ENCODE measurements around the gene MRPL43.

MRPL43 gene

GRCh38 chr10:101029520-101030295 lies 42.4 kb upstream of the MRPL43 start:
- Histone ChIP-seq H3K4me1 (ENCODE audit: control insufficient read depth, low read depth, low read length) (peaks cover 22% of the 10 kb centered on the region), H3K36me3 (ENCODE audit: control insufficient read depth, low read depth, low read length) (no peaks in the 10 kb centered on the region), H3K9me3 (ENCODE audit: control insufficient read depth, low read depth, low read length) (no peaks in the 10 kb centered on the region), H3K27me3 (ENCODE audit: control insufficient read depth, insufficient read depth, low read length) (peaks cover 49% of the 10 kb centered on the region), H3K27ac (ENCODE audit: low read length) (no peak overlapping the region), H3K4me3 (ENCODE audit: low read length) (no peak overlapping the region), H3K9ac (ENCODE audit: low read length) (no peak overlapping the region)

GRCh38 chr10:101028446-101029337 lies 41.4 kb upstream of the MRPL43 start:
- peaks cover 39% of the 10 kb centered on the region for H3K27me3 ChIP-seq (ENCODE audit: control insufficient read depth, insufficient read depth, low read length)
- no peak overlapping the region for H3K9ac ChIP-seq (ENCODE audit: low read length)
- no peak overlapping the region for H3K4me3 ChIP-seq (ENCODE audit: low read length)
- no peak overlapping the region for H3K27ac ChIP-seq (ENCODE audit: low read length)
- no peaks in the 10 kb centered on the region for H3K9me3 ChIP-seq (ENCODE audit: control insufficient read depth, low read depth, low read length)
- H3K36me3 ChIP-seq (ENCODE audit: control insufficient read depth, low read depth, low read length) = no peaks in the 10 kb centered on the region
- peaks cover 22% of the 10 kb centered on the region for H3K4me1 ChIP-seq (ENCODE audit: control insufficient read depth, low read depth, low read length)

GRCh38 chr10:101027106-101027720 lies 39.9 kb upstream of the MRPL43 start:
- peaks cover 24% of the 10 kb centered on the region for H3K27me3 ChIP-seq (ENCODE audit: control insufficient read depth, insufficient read depth, low read length)
- H3K27ac ChIP-seq (ENCODE audit: low read length) = no peak overlapping the region
- no peaks in the 10 kb centered on the region for H3K36me3 ChIP-seq (ENCODE audit: control insufficient read depth, low read depth, low read length)
- no peak overlapping the region for H3K4me3 ChIP-seq (ENCODE audit: low read length)
- no peak overlapping the region for H3K9ac ChIP-seq (ENCODE audit: low read length)
- no peaks in the 10 kb centered on the region for H3K9me3 ChIP-seq (ENCODE audit: control insufficient read depth, low read depth, low read length)
- peaks cover 18% of the 10 kb centered on the region for H3K4me1 ChIP-seq (ENCODE audit: control insufficient read depth, low read depth, low read length)

GRCh38 chr10:101022967-101023705 lies 35.8 kb upstream of the MRPL43 start:
- Histone ChIP-seq H3K27me3 (ENCODE audit: control insufficient read depth, insufficient read depth, low read length) (peaks cover 27% of the 10 kb centered on the region), H3K27ac (ENCODE audit: low read length) (no peak overlapping the region), H3K9ac (ENCODE audit: low read length) (no peak overlapping the region), H3K36me3 (ENCODE audit: control insufficient read depth, low read depth, low read length) (no peaks in the 10 kb centered on the region), H3K4me1 (ENCODE audit: control insufficient read depth, low read depth, low read length) (peaks cover 3% of the 10 kb centered on the region), H3K9me3 (ENCODE audit: control insufficient read depth, low read depth, low read length) (no peaks in the 10 kb centered on the region), H3K4me3 (ENCODE audit: low read length) (no peak overlapping the region)

- no peaks in the 10 kb centered on the region for H3K36me3 ChIP-seq (ENCODE audit: control insufficient read depth, low read depth, low read length)
- peaks cover 41% of the 10 kb centered on the region for H3K27me3 ChIP-seq (ENCODE audit: control insufficient read depth, insufficient read depth, low read length)
- H3K4me1 ChIP-seq (ENCODE audit: control insufficient read depth, low read depth, low read length) = peaks cover 3% of the 10 kb centered on the region
- H3K9me3 ChIP-seq (ENCODE audit: control insufficient read depth, low read depth, low read length) = no peaks in the 10 kb centered on the region
- H3K27ac ChIP-seq (ENCODE audit: low read length) = no peak overlapping the region
- no peak overlapping the region for H3K9ac ChIP-seq (ENCODE audit: low read length)
- H3K4me3 ChIP-seq (ENCODE audit: low read length) = no peak overlapping the region
Measured at GRCh38 chr10:101021692-101022251, 34.5 kb upstream of the MRPL43 start.

- no peak overlapping the region for H3K27ac ChIP-seq (ENCODE audit: low read length)
- peaks cover 45% of the 10 kb centered on the region for H3K27me3 ChIP-seq (ENCODE audit: control insufficient read depth, insufficient read depth, low read length)
- H3K4me3 ChIP-seq (ENCODE audit: low read length) = no peak overlapping the region
- peaks cover 3% of the 10 kb centered on the region for H3K4me1 ChIP-seq (ENCODE audit: control insufficient read depth, low read depth, low read length)
- H3K36me3 ChIP-seq (ENCODE audit: control insufficient read depth, low read depth, low read length) = no peaks in the 10 kb centered on the region
- no peak overlapping the region for H3K9ac ChIP-seq (ENCODE audit: low read length)
- no peaks in the 10 kb centered on the region for H3K9me3 ChIP-seq (ENCODE audit: control insufficient read depth, low read depth, low read length)
Measured at GRCh38 chr10:101021239-101021638, 33.9 kb upstream of the MRPL43 start.

GRCh38 chr10:101020427-101021075 lies 33.3 kb upstream of the MRPL43 start:
- Histone ChIP-seq H3K27ac (ENCODE audit: low read length) (no peak overlapping the region), H3K9me3 (ENCODE audit: control insufficient read depth, low read depth, low read length) (no peaks in the 10 kb centered on the region), H3K36me3 (ENCODE audit: control insufficient read depth, low read depth, low read length) (no peaks in the 10 kb centered on the region), H3K4me1 (ENCODE audit: control insufficient read depth, low read depth, low read length) (peaks cover 3% of the 10 kb centered on the region), H3K4me3 (ENCODE audit: low read length) (no peak overlapping the region), H3K27me3 (ENCODE audit: control insufficient read depth, insufficient read depth, low read length) (peaks cover 45% of the 10 kb centered on the region), H3K9ac (ENCODE audit: low read length) (no peak overlapping the region)

- H3K27ac ChIP-seq (ENCODE audit: low read length) = no peak overlapping the region
- peaks cover 3% of the 10 kb centered on the region for H3K4me1 ChIP-seq (ENCODE audit: control insufficient read depth, low read depth, low read length)
- H3K9me3 ChIP-seq (ENCODE audit: control insufficient read depth, low read depth, low read length) = no peaks in the 10 kb centered on the region
- H3K27me3 ChIP-seq (ENCODE audit: control insufficient read depth, insufficient read depth, low read length) = peaks cover 54% of the 10 kb centered on the region
- H3K4me3 ChIP-seq (ENCODE audit: low read length) = no peak overlapping the region
- H3K36me3 ChIP-seq (ENCODE audit: control insufficient read depth, low read depth, low read length) = no peaks in the 10 kb centered on the region
- no peak overlapping the region for H3K9ac ChIP-seq (ENCODE audit: low read length)
Measured at GRCh38 chr10:101019440-101019703, 32.1 kb upstream of the MRPL43 start.

- peaks cover 3% of the 10 kb centered on the region for H3K4me1 ChIP-seq (ENCODE audit: control insufficient read depth, low read depth, low read length)
- no peaks in the 10 kb centered on the region for H3K9me3 ChIP-seq (ENCODE audit: control insufficient read depth, low read depth, low read length)
- peaks cover 55% of the 10 kb centered on the region for H3K27me3 ChIP-seq (ENCODE audit: control insufficient read depth, insufficient read depth, low read length)
- no peaks in the 10 kb centered on the region for H3K36me3 ChIP-seq (ENCODE audit: control insufficient read depth, low read depth, low read length)
- no peak overlapping the region for H3K9ac ChIP-seq (ENCODE audit: low read length)
- no peak overlapping the region for H3K27ac ChIP-seq (ENCODE audit: low read length)
- peak overlapping the region; percentile 37 for H3K4me3 ChIP-seq (ENCODE audit: low read length)
Measured at GRCh38 chr10:101018600-101019439, 31.5 kb upstream of the MRPL43 start.

- Histone ChIP-seq H3K4me3 (ENCODE audit: low read length) (peak overlapping the region; percentile 37), H3K27ac (ENCODE audit: low read length) (no peak overlapping the region), H3K9ac (ENCODE audit: low read length) (no peak overlapping the region), H3K9me3 (ENCODE audit: control insufficient read depth, low read depth, low read length) (no peaks in the 10 kb centered on the region), H3K27me3 (ENCODE audit: control insufficient read depth, insufficient read depth, low read length) (peaks cover 55% of the 10 kb centered on the region), H3K4me1 (ENCODE audit: control insufficient read depth, low read depth, low read length) (peaks cover 3% of the 10 kb centered on the region), H3K36me3 (ENCODE audit: control insufficient read depth, low read depth, low read length) (no peaks in the 10 kb centered on the region)
Measured at GRCh38 chr10:101018118-101018599, 30.9 kb upstream of the MRPL43 start.

All from iPS-18a (cell line).